22Rv1 (cell line): ENCODE data around the gene TBX21.

Experiments
- CTCF ChIP-seq: fragments of 450-650 bp; IDR thresholded peaks from 2 replicates; pipeline ENCODE4 v1.5.1; 2017; ENCODE audit warnings: mild to moderate bottlenecking
- ZFX ChIP-seq: fragments of 450-650 bp; IDR thresholded peaks from 2 replicates; pipeline ENCODE4 v1.6.1; 2017; ENCODE audit warnings: antibody characterized with exemption, borderline replicate concordance

GRCh38 chr17:47739150-47739549, 6.1 kb downstream of the TBX21 start:
- TF ChIP-seq CTCF (no peak), ZFX (no peak)
